ENCODE data around the gene DNAJA4.

Gene DNAJA4

GRCh38 chr15:78249131-78249530 lies 15.2 kb upstream of the DNAJA4 start:
- in situ Hi-C loops (cut with MboI; ENCODE audit: low pct_unique_long_range_greater_than_20kb, low sequenced_read_pairs, unreplicated experiment) = loop anchor here (25.0 kb wide), 1 partner anchor 287 kb away; no protein-coding TSS in a partner anchor
- no peak for TF ChIP-seq CTCF (IDR thresholded peaks at IDR 0.05; ENCODE audit: extremely low read depth, insufficient read depth, missing control alignments)
- no peak for DNase-seq (ENCODE audit: low spot score)

- in situ Hi-C loops (cut with MboI; ENCODE audit: low pct_unique_long_range_greater_than_20kb, low sequenced_read_pairs, unreplicated experiment) = no loop called here
- no peak for DNase-seq (ENCODE audit: low spot score)
- TF ChIP-seq CTCF (IDR thresholded peaks at IDR 0.05; ENCODE audit: extremely low read depth, insufficient read depth, missing control alignments) = no peak
These were observed 13.2 kb upstream of the DNAJA4 start for GRCh38 chr15:78251136-78251535.

GRCh38 chr15:78255421-78256043 lies 8.8 kb upstream of the DNAJA4 start:
- no peak for TF ChIP-seq CTCF (IDR thresholded peaks at IDR 0.05; ENCODE audit: extremely low read depth, insufficient read depth, missing control alignments)
- DNase-seq (ENCODE audit: low spot score) = no peak
- in situ Hi-C loops (cut with MboI; ENCODE audit: low pct_unique_long_range_greater_than_20kb, low sequenced_read_pairs, unreplicated experiment) = no loop called here

GRCh38 chr15:78256044-78256437 lies 8.3 kb upstream of the DNAJA4 start:
- in situ Hi-C loops (cut with MboI; ENCODE audit: low pct_unique_long_range_greater_than_20kb, low sequenced_read_pairs, unreplicated experiment) = no loop called here
- no peak for TF ChIP-seq CTCF (IDR thresholded peaks at IDR 0.05; ENCODE audit: extremely low read depth, insufficient read depth, missing control alignments)
- no peak for DNase-seq (ENCODE audit: low spot score)

- no peak for TF ChIP-seq CTCF (IDR thresholded peaks at IDR 0.05; ENCODE audit: extremely low read depth, insufficient read depth, missing control alignments)
- in situ Hi-C loops (cut with MboI; ENCODE audit: low pct_unique_long_range_greater_than_20kb, low sequenced_read_pairs, unreplicated experiment) = no loop called here
- DNase-seq (ENCODE audit: low spot score) = no peak
These were observed 6.7 kb upstream of the DNAJA4 start for GRCh38 chr15:78257681-78258080.

- in situ Hi-C loops (cut with MboI; ENCODE audit: low pct_unique_long_range_greater_than_20kb, low sequenced_read_pairs, unreplicated experiment) = no loop called here
- TF ChIP-seq CTCF (IDR thresholded peaks at IDR 0.05; ENCODE audit: extremely low read depth, insufficient read depth, missing control alignments) = no peak
- no peak for DNase-seq (ENCODE audit: low spot score)
These were observed 5.1 kb upstream of the DNAJA4 start for GRCh38 chr15:78259232-78259631.
